CD4-positive, alpha-beta T cell (primary cell): ENCODE results near the gene FRYL. TPM values are rescaled to one million over a fixed set of nuclear protein-coding genes. Genes with fewer than 3 reads are reported as not detected.

Source experiments
- ATAC-seq: fragments of 200-7000 bp; cut with Tn5 transposase; one replicate; pipeline ENCODE4 v1.10.0; 2022; ENCODE audit warnings: mild to moderate bottlenecking; ENCODE audit not compliant: poor library complexity
- CTCF ChIA-PET: fragments of 350-600 bp; sonication (Branson Sonifier 250); formaldehyde crosslinking; loops from one replicate; lab custom pipeline; 2021; ENCODE audit warnings: antibody characterized with exemption, inconsistent platforms; lab: Charles Lee
- POLR2A ChIA-PET: fragments of 350-600 bp; sonication (Branson Sonifier 250); formaldehyde crosslinking; loops from one replicate; lab custom pipeline; 2021; ENCODE audit warnings: antibody characterized with exemption, inconsistent platforms; lab: Charles Lee
- DNase-seq, 14 experiments: peaks; one replicate each; pipeline ENCODE4 v3.0.0-alpha.2; 2013 to 2020; ENCODE audit warnings: mixed read lengths in 2 of 14
- H3K27ac ChIP-seq, 2 donors: one replicate each; pipeline versions ENCODE4 v1.5.1 to v1.7.0; 2013; ENCODE audit warnings: low read length in 2 of 2, low read depth in 1 of 2, mild to moderate bottlenecking in 1 of 2
- H3K27me3 ChIP-seq, 2 experiments: 1 replicate in 1 of 2; 2 replicates in 1 of 2; pipeline versions ENCODE4 v1.6.1 to v1.7.0; 2013; ENCODE audit warnings: low read length in 2 of 2, control low read depth in 1 of 2, mild to moderate bottlenecking in 1 of 2, moderate library complexity in 1 of 2; ENCODE audit not compliant: insufficient read depth in 2 of 2, control insufficient read depth in 1 of 2
- H3K36me3 ChIP-seq: one replicate; pipeline ENCODE4 v1.6.1; 2013; ENCODE audit warnings: low read length, control low read depth; ENCODE audit not compliant: insufficient read depth
- H3K4me1 ChIP-seq: one replicate; pipeline ENCODE4 v1.6.1; 2013; ENCODE audit warnings: low read length, control low read depth; ENCODE audit not compliant: insufficient read depth
- H3K4me3 ChIP-seq: one replicate; pipeline ENCODE4 v1.5.1; 2013; ENCODE audit warnings: mild to moderate bottlenecking, low read length, moderate library complexity
- H3K9me3 ChIP-seq, 2 experiments: 1 replicate in 1 of 2; 2 replicates in 1 of 2; pipeline versions ENCODE4 v1.6.1 to v1.7.0; 2013; ENCODE audit warnings: low read length in 2 of 2, mild to moderate bottlenecking in 2 of 2, control low read depth in 1 of 2, moderate library complexity in 1 of 2; ENCODE audit not compliant: control insufficient read depth in 1 of 2, insufficient read depth in 1 of 2
- H3K27ac Mint-ChIP-seq: one replicate; pipeline ENCODE4 v1.8.0; 2020; ENCODE audit warnings: mixed read lengths
- H3K27me3 Mint-ChIP-seq: one replicate; pipeline ENCODE4 v1.8.0; 2021; ENCODE audit warnings: mixed read lengths
- H3K36me3 Mint-ChIP-seq: one replicate; pipeline ENCODE4 v1.8.0; 2021; ENCODE audit warnings: low read depth, mixed read lengths
- H3K4me1 Mint-ChIP-seq: one replicate; pipeline ENCODE4 v1.8.0; 2021; ENCODE audit warnings: low read depth, mixed read lengths
- H3K4me3 Mint-ChIP-seq: one replicate; pipeline ENCODE4 v1.8.0; 2020; ENCODE audit warnings: mild to moderate bottlenecking, mixed read lengths
- H3K9me3 Mint-ChIP-seq: one replicate; pipeline ENCODE4 v1.8.0; 2020; ENCODE audit warnings: mixed read lengths
- CTCF ChIP-seq: fragments of 200-600 bp; IDR thresholded peaks from one replicate; pipeline ENCODE4 v1.8.0; 2022; ENCODE audit warnings: antibody characterized with exemption, mild to moderate bottlenecking
- intact Hi-C, 2 experiments: fragments of 100-400 bp; cut with DNase I in 1 of 2; cut with micrococcal nuclease in 1 of 2; formaldehyde crosslinking; loops; one replicate each; pipeline versions ENCODE4 v1.15.1 to v1.9.0; 2023 to 2025; cut with DNase I, micrococcal nuclease
- total RNA-seq, 174 experiments: library from RNA in 2 of 174; stranded (reverse) in 2 of 174; gene quantifications; one replicate each; pipeline ENCODE4 v1.2.3 and lab custom pipeline; 2021 to 2026

FRYL gene
- total RNA-seq, 2 experiments from 2014 or later = 86.1 to 87.7 TPM

- Mint-ChIP-seq H3K36me3 (peaks cover 27% of the 10 kb centered on the region), H3K4me3 (no peak overlapping the region), H3K4me1 (peaks cover 51% of the 10 kb centered on the region), H3K27me3 (no peaks in the 10 kb centered on the region), H3K9me3 (no peaks in the 10 kb centered on the region), H3K27ac (peak overlapping the region; percentile 35)
- Histone ChIP-seq H3K27ac (no peak overlapping the region), H3K4me1 (no peaks in the 10 kb centered on the region), H3K9me3 (no peaks in the 10 kb centered on the region), H3K4me3 (no peak overlapping the region), H3K36me3 (peaks cover 6% of the 10 kb centered on the region), H3K27me3 (no peaks in the 10 kb centered on the region)
- ATAC-seq (peak; percentile 68), DNase-seq (peak in 4 of 14 experiments; percentile 29 to 62 (median 57))
- intact Hi-C loops = loop anchor here (1.0 to 2.0 kb wide), 2 partner anchors 103 kb away; no protein-coding TSS in a partner anchor
- TF ChIP-seq CTCF = peak; percentile 47
- POLR2A ChIA-PET = no interaction called here
- CTCF ChIA-PET = interaction anchor here (0.7 to 2.9 kb wide), 6 partner anchors 14 to 104 kb away, joined by 3 to 12 read pairs (median 4); partner anchors contain the start of gene FRYL
These were observed 98.2 kb downstream of the FRYL start for GRCh38 chr4:48681856-48682255.

- H3K4me3 ChIP-seq = no peak overlapping the region
- CTCF ChIA-PET = interaction anchor here (0.7 to 2.9 kb wide), 6 partner anchors 13 to 103 kb away, joined by 3 to 12 read pairs (median 4); partner anchors contain the start of gene FRYL
- no peak overlapping the region for H3K27ac Mint-ChIP-seq
These were observed 99.1 kb downstream of the FRYL start for GRCh38 chr4:48680848-48681568.

GRCh38 chr4:48673537-48673936 lies 106.5 kb downstream of the FRYL start:
- POLR2A ChIA-PET = no interaction called here
- H3K27ac Mint-ChIP-seq = no peak overlapping the region
- no peak overlapping the region for H3K27ac ChIP-seq

More at GRCh38 chr4:48680848-48681568, 99.1 kb downstream of the FRYL start:
- no peaks in the 10 kb centered on the region for H3K27me3 Mint-ChIP-seq
- TF ChIP-seq CTCF = no peak
- DNase-seq (no peak), ATAC-seq (no peak)
- peaks cover 35% of the 10 kb centered on the region for H3K36me3 Mint-ChIP-seq
- POLR2A ChIA-PET = no interaction called here
- peaks cover 43% of the 10 kb centered on the region for H3K4me1 Mint-ChIP-seq
- H3K9me3 Mint-ChIP-seq = no peaks in the 10 kb centered on the region
- Histone ChIP-seq H3K27ac (no peak overlapping the region), H3K36me3 (peaks cover 6% of the 10 kb centered on the region), H3K9me3 (no peaks in the 10 kb centered on the region), H3K4me1 (no peaks in the 10 kb centered on the region), H3K27me3 (no peaks in the 10 kb centered on the region)
- H3K4me3 Mint-ChIP-seq = no peak overlapping the region
- intact Hi-C loops = loop anchor here in 1 of 2 experiments (2.0 kb wide), 1 partner anchor 102 kb away; no protein-coding TSS in a partner anchor

More at GRCh38 chr4:48673537-48673936, 106.5 kb downstream of the FRYL start:
- Mint-ChIP-seq H3K4me3 (no peak overlapping the region), H3K36me3 (peaks cover 30% of the 10 kb centered on the region), H3K4me1 (peaks cover 33% of the 10 kb centered on the region), H3K9me3 (no peaks in the 10 kb centered on the region), H3K27me3 (no peaks in the 10 kb centered on the region)
- ATAC-seq = no peak
- CTCF ChIA-PET = no interaction called here
- DNase-seq = no peak
- intact Hi-C loops = loop anchor here in 1 of 2 experiments (10.0 kb wide), 1 partner anchor 291 kb away; no protein-coding TSS in a partner anchor
- H3K36me3 ChIP-seq = peaks cover 2% of the 10 kb centered on the region
- no peak overlapping the region for H3K4me3 ChIP-seq
- H3K27me3 ChIP-seq = no peaks in the 10 kb centered on the region
- no peak for TF ChIP-seq CTCF
- H3K9me3 ChIP-seq = peaks cover 0 to 8% of the 10 kb centered on the region in 2 experiments
- peaks cover 5% of the 10 kb centered on the region for H3K4me1 ChIP-seq
